Parathyroid adenoma (tissue), 2 donors: Measurements from ENCODE around the gene WDR33.

ENCODE experiments used
- H2AFZ ChIP-seq: fragments of 300-600 bp; sonication (generic); one replicate; pipeline ENCODE4 v1.7.0; 2017; ENCODE audit warnings: antibody characterized with exemption, mild to moderate bottlenecking
- H3K27ac ChIP-seq: fragments of 300-600 bp; sonication (generic); one replicate; pipeline ENCODE4 v1.7.0; 2017
- H3K27me3 ChIP-seq: fragments of 300-600 bp; sonication (generic); one replicate; pipeline ENCODE4 v1.7.0; 2017; ENCODE audit warnings: low read length; ENCODE audit not compliant: control insufficient read depth, insufficient read depth
- H3K36me3 ChIP-seq: fragments of 300-600 bp; sonication (generic); one replicate; pipeline ENCODE4 v1.7.0; 2017; ENCODE audit warnings: low read length; ENCODE audit not compliant: control insufficient read depth, insufficient read depth
- H3K4me1 ChIP-seq: fragments of 300-600 bp; sonication (generic); one replicate; pipeline ENCODE4 v1.7.0; 2017; ENCODE audit warnings: control low read depth
- H3K4me2 ChIP-seq: fragments of 300-600 bp; sonication (generic); one replicate; pipeline ENCODE4 v1.7.0; 2017; ENCODE audit warnings: low read length
- H3K4me3 ChIP-seq: fragments of 300-600 bp; sonication (generic); one replicate; pipeline ENCODE4 v1.7.0; 2017; ENCODE audit warnings: low read depth, low read length
- H3K79me2 ChIP-seq: fragments of 300-600 bp; sonication (generic); one replicate; pipeline ENCODE4 v1.7.0; 2017; ENCODE audit warnings: control low read depth
- H3K9ac ChIP-seq: fragments of 300-600 bp; sonication (generic); one replicate; pipeline ENCODE4 v1.7.0; 2017; ENCODE audit warnings: mild to moderate bottlenecking
- H3K9me3 ChIP-seq: fragments of 300-600 bp; sonication (generic); one replicate; pipeline ENCODE4 v1.7.0; 2017; ENCODE audit warnings: low read length; ENCODE audit not compliant: control insufficient read depth
- CTCF ChIP-seq: fragments of 300-600 bp; sonication (generic); IDR thresholded peaks from one replicate; pipeline ENCODE4 v1.7.0; 2017; ENCODE audit warnings: antibody characterized with exemption, mild to moderate bottlenecking
- donor health status: primary hyperparathyroidism.

The WDR33 gene

DNA sequence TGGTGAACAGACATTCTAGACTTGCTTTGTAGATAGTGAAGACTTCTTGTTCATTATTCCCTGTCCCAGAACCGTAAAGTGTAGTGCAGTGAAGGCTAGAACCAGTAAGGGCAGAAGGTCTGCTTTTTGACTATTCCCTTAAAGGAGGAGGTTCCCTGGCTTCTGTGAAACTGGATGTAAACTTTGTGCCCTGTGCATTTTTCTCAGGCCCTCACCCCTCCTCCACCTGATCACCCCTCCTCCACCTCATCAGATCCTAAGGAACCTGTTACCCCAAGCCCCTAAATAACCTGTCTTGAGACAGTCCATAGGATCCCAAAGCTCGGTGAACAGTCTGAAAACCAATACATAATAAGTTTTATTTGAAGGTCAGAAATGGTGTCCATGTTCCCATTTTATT, 75.9 kb downstream of the WDR33 start:
- no peak overlapping the region for H3K4me2 ChIP-seq
- no peak overlapping the region for H2AFZ ChIP-seq
- TF ChIP-seq CTCF = no peak
- no peaks in the 10 kb centered on the region for H3K9me3 ChIP-seq
- no peaks in the 10 kb centered on the region for H3K79me2 ChIP-seq
- no peaks in the 10 kb centered on the region for H3K27me3 ChIP-seq
- no peak overlapping the region for H3K4me3 ChIP-seq
- H3K27ac ChIP-seq = no peak overlapping the region
- peaks cover 3% of the 10 kb centered on the region for H3K4me1 ChIP-seq
- H3K9ac ChIP-seq = no peak overlapping the region
- H3K36me3 ChIP-seq = no peaks in the 10 kb centered on the region

- peaks cover 3% of the 10 kb centered on the region for H3K4me1 ChIP-seq
- H3K36me3 ChIP-seq = no peaks in the 10 kb centered on the region
- H3K79me2 ChIP-seq = no peaks in the 10 kb centered on the region
- TF ChIP-seq CTCF = no peak
- H3K4me3 ChIP-seq = no peak overlapping the region
- H3K27me3 ChIP-seq = no peaks in the 10 kb centered on the region
- H3K4me2 ChIP-seq = no peak overlapping the region
- no peak overlapping the region for H3K27ac ChIP-seq
- no peaks in the 10 kb centered on the region for H3K9me3 ChIP-seq
- no peak overlapping the region for H3K9ac ChIP-seq
- H2AFZ ChIP-seq = no peak overlapping the region
Measured at GRCh38 chr2:127733816-127734537, 77.0 kb downstream of the WDR33 start.

- Histone ChIP-seq H3K4me2 (no peak overlapping the region), H3K36me3 (no peaks in the 10 kb centered on the region), H3K9ac (no peak overlapping the region), H3K79me2 (no peaks in the 10 kb centered on the region), H3K4me3 (no peak overlapping the region), H3K9me3 (no peaks in the 10 kb centered on the region), H3K27ac (no peak overlapping the region), H3K4me1 (peaks cover 2% of the 10 kb centered on the region), H3K27me3 (no peaks in the 10 kb centered on the region), H2AFZ (no peak overlapping the region)
- no peak for TF ChIP-seq CTCF
Measured at GRCh38 chr2:127733113-127733815, 77.7 kb downstream of the WDR33 start.

DNA sequence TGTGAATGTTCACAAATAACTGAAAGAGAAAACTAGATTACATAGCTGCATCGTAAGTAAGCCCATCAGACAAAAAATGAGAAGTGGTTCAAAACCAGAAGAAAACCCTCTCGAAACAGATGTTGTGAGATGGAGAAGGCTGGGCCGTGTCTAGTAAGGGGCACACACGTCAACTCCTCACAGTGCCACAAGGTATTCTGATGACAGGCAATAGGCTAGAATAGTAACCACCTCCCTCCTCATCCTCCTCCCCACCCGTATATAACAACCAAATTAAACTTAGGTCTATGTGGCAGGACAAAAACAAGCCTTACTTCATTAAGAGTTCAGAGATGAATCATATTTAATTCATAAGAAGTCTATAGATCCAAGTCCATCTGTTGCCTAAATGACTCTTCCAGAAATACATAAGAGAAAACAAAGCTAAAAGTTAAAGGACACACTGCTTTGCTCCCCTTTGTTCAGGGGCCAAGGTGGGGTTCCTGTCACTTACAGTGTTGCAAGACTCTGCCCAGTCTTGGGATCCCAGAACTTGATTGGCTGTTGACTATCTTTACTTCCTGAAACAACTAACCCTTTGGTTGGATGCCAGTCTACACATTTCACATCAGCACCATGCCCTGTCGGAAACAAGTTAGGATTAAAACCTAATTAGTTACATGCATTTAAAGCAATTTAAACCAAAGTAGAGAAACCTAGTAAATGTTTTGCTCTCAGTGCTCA, 84.7 kb downstream of the WDR33 start:
- Histone ChIP-seq H3K9me3 (no peaks in the 10 kb centered on the region), H3K4me1 (no peaks in the 10 kb centered on the region), H3K27ac (no peak overlapping the region)

More for the DNA sequence above, 84.7 kb downstream of the WDR33 start:
- no peak overlapping the region for H3K4me3 ChIP-seq
- no peak overlapping the region for H2AFZ ChIP-seq
- H3K9ac ChIP-seq = no peak overlapping the region
- no peaks in the 10 kb centered on the region for H3K79me2 ChIP-seq
- no peaks in the 10 kb centered on the region for H3K27me3 ChIP-seq
- TF ChIP-seq CTCF = no peak
- no peak overlapping the region for H3K4me2 ChIP-seq
- no peaks in the 10 kb centered on the region for H3K36me3 ChIP-seq
